Measurements from ENCODE around the gene OOSP2.

DNA sequence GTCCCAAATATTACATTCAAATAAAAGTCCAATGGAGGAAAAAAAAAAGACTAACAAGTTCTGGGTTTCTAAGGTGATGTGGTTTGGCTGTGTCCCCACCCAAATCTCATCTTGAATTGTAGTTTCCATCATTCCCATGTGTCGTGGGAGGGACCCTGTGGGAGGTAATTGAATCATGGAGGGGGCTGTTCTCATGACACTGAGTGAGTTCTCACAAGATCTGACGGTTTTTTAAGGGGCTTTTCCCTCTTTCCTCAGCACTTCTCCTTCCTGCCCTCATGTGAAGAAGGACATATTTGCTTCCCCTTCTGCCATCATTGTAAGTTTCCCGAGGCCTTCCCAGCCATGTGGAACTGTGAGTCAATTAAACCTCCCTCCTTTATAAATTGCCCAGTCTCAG, 40.3 kb downstream of the OOSP2 start:
- no peak for TF ChIP-seq CTCF (conservative IDR thresholded peaks at IDR 0.05; ENCODE audit: low read depth, low read length)
- no peak for TF ChIP-seq EZH2 (IDR thresholded peaks at IDR 0.05; ENCODE audit: borderline replicate concordance, low read depth, low read length, poor library complexity, severe bottlenecking)
